GM18873 (cell line): Measurements from ENCODE around the gene DAAM1.

Experiments used
- ATAC-seq: cut with Tn5 transposase; IDR thresholded peaks from one replicate; pipeline ENCODE4 v1.9.1; 2021; ENCODE audit warnings: mild to moderate bottlenecking, moderate library complexity, moderate number of reproducible peaks; ENCODE audit not compliant: unreplicated experiment, low FRiP score

Gene DAAM1

DNA sequence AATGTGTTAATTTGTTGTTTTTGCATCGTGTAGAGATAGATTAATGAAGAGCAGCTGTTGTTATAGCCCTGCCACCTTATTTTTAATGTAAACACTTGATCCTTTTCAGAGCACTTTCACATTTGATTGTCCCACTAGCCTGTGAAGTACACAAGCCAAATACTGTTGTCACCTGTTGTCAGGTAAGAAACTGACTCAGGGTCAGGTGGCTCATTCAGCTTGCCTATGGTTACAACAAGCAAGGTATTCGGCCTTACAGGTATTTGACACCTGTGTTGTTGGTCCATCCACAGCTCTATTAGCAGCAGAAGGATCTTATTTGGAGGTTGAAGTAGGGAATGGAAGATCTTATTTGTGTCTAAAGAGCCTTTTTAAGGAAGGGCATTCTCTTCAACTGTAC, 167.8 kb downstream of the DAAM1 start:
- ATAC-seq: peak; percentile 20

GRCh38 chr14:59356767-59357166, 168.3 kb downstream of the DAAM1 start:
- peak; percentile 59 for ATAC-seq

- no peak for ATAC-seq
Observed at GRCh38 chr14:59358102-59358501, 169.6 kb downstream of the DAAM1 start.

- ATAC-seq: no peak
Observed at GRCh38 chr14:59358784-59359183, 170.3 kb downstream of the DAAM1 start.

GRCh38 chr14:59359431-59360124, 171.1 kb downstream of the DAAM1 start:
- no peak for ATAC-seq

DNA sequence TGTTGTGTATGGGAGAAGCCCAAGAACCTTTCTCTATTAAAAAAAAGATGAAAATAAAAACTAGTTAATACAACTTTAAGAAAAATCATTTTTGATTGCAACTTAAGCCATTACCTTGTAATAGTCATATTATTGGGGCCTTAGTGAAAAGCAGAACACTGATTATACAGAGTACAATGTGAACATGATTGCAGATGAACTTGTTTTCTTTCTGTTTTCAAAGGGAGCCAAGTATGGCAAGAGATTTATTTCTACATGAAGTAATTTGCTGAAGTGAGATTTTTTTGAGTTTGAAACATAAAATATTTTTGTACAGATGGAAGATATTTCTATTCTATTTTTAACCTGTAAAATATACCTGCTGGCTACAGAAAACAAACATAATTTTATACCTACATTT, 171.8 kb downstream of the DAAM1 start:
- no peak for ATAC-seq

- ATAC-seq: no peak
Observed at GRCh38 chr14:59360923-59361794, 172.7 kb downstream of the DAAM1 start.

- ATAC-seq: no peak
Observed at GRCh38 chr14:59362513-59362912, 174.0 kb downstream of the DAAM1 start.

GRCh38 chr14:59363531-59364226, 175.2 kb downstream of the DAAM1 start:
- ATAC-seq: no peak

- ATAC-seq: no peak
Observed at GRCh38 chr14:59370158-59370742, 181.8 kb downstream of the DAAM1 start.

DNA sequence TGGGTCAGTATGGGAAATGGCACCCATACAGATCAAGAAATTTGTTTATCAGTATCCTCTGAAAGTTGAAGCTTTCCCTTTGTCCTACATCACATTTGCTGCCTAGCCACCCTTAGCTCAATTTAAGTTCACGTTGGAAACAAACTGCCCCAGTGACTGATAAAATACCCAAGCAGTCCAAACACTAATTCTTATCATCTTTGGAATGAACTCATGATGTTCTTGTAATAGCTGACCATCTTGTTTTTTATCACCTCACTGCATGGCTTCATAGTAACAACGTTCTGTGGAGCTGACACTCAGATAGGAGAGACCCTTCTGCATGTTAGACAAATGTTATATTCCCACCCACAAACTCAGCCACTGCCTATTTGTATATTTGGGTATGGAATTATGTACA, 183.3 kb downstream of the DAAM1 start:
- ATAC-seq: no peak

- ATAC-seq: no peak
Observed at GRCh38 chr14:59374048-59374447, 185.6 kb downstream of the DAAM1 start.

GRCh38 chr14:59376686-59377085, 188.2 kb downstream of the DAAM1 start:
- no peak for ATAC-seq

DNA sequence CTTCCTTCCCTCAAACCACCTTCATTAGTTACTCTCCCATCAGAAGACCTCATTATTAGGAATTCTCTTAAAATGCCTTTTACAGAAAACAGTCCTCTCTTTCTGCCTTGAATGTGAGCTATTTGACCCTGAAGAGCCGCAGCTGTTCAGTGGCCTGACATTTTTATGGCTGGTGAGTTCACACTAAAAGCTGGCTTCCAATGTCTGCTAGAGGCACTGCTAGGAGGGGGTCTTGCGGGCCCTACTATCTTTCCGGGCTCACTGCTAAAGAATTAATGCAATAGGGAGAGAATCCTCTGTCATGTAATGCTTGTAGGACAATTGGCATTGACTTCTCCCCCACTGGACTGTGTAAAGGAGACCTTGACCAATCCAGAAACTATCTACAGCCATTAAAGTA, 189.0 kb downstream of the DAAM1 start:
- no peak for ATAC-seq

DNA sequence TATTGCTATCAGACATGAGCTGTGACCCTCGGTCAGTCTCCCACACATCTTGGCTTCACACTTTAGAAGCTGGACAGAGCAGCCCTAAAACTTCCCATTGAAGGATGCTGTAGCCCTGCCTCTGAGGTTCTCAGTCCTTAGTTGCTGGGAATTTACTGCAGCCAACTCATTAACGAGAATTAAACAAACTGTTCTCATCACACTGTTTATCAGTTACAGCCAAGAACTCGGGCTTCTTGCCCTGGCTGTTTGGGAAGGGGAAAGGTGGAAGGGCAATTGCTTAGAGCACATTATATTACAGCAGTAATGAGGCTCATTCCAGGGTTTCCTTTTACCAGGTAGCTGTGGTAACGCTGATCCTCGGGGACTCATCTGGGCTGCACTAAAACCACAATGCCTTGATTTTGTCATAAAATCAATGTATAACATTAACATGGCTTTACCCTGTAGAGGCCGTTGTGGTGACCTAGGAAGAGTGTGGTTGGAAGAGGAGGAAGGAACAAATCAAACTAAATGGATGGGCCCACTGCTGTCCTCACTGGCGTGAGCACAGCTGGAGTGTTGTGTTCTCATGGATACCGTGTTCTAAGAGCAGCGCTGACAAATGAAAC, 189.6 kb downstream of the DAAM1 start:
- no peak for ATAC-seq

- ATAC-seq: no peak
Observed at GRCh38 chr14:59389936-59390335, 201.5 kb downstream of the DAAM1 start.

GRCh38 chr14:59391388-59391787, 202.9 kb downstream of the DAAM1 start:
- ATAC-seq: no peak

DNA sequence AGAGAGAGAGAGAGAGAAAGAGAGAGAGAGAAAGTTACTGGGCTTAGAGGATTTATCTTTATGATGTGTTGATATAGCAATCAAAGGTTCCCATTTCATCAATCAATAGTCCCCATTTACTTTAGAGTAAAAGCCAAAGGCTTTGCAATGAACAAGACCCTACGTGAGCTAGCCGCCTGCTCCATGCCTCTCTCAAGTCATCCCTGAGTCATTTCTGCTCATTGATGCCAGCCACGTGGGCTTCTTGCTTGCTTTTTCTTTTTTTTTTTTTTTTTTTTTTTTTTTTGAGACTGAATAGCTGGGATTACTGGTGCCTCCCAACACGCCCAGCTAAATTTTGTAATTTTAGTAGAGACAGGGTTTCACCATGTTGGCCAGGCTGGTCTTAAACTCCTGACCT, 205.8 kb downstream of the DAAM1 start:
- no peak for ATAC-seq

DNA sequence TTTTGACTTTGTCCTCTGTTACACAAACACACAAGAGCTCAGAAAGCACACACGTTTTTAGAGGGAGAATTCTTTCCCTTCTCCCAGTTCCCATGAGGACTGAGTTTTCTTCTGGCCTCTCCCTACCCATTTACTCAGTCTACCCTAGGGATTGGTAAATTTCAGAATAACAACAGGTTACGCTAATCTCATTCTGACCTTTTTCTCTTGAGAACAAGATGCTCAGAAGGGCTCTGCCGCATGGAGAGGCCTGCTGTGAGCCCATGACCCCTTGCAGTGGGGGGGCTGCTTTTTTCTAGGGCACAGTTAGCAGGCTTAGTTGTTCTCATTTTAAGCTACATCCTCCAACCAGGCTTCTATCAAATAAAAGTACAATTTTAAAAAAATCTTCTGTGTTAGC, 207.2 kb downstream of the DAAM1 start:
- ATAC-seq: no peak

DNA sequence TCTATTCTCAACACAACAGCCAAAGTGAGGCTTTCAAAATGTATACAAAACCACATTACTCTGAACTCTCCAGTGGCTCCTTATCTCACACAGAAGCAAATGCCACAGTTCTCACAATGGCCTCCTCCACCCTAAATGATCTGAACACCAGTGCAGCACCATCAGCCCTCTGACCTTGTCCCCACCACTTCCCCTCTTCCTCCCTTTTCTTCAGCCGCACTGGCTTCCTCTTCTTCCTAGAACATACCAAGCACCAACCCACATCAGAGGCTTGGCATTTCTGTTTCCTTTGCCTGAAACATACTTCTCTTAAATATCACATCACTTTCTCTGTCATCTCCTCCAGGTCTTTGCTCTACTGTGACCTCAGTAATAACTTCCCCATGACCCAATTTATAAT, 210.4 kb downstream of the DAAM1 start:
- no peak for ATAC-seq
